ENCODE data around the gene MSRB3. TPM values are rescaled to one million over a fixed set of nuclear protein-coding genes. Genes with fewer than 3 reads are reported as not detected.

MSRB3 gene
- total RNA-seq, 4 donors from 2014 or later, result 2.7 to 54.6 (median 11.1) TPM

DNA sequence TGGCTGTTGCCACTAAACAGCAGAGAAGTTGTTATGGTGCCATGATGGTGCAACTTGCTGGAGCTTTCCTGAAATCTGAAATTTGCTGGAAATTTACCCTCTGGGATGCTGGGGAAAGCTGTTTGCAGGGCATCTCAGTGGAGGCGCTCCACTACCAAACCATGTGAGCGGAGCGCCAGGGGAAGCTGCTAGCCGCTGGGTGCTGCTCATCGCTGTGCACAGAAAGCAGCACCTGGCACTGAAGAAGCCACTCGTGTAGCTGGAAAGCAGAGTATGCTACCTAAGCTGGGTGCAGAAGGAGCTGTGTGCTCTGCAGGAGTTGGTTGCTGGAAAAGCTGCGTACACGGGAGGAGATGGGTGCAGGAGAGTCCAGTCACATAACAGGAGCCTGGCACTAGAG is 53.0 kb downstream of the MSRB3 start:
- TF ChIP-seq POLR2A (IDR thresholded peaks at IDR 0.05), result no peak
- TF ChIP-seq, protein P1, sequence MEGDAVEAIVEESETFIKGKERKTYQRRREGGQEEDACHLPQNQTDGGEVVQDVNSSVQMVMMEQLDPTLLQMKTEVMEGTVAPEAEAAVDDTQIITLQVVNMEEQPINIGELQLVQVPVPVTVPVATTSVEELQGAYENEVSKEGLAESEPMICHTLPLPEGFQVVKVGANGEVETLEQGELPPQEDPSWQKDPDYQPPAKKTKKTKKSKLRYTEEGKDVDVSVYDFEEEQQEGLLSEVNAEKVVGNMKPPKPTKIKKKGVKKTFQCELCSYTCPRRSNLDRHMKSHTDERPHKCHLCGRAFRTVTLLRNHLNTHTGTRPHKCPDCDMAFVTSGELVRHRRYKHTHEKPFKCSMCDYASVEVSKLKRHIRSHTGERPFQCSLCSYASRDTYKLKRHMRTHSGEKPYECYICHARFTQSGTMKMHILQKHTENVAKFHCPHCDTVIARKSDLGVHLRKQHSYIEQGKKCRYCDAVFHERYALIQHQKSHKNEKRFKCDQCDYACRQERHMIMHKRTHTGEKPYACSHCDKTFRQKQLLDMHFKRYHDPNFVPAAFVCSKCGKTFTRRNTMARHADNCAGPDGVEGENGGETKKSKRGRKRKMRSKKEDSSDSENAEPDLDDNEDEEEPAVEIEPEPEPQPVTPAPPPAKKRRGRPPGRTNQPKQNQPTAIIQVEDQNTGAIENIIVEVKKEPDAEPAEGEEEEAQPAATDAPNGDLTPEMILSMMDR (IDR thresholded peaks at IDR 0.05), result no peak
- H3K27ac ChIP-seq, result no peak overlapping the region
- H3K9me3 ChIP-seq, result no peaks in the 10 kb centered on the region
- no peaks in the 10 kb centered on the region for H3K36me3 ChIP-seq
- H3K4me1 ChIP-seq, result peaks cover 0 to 18% (median 0%) of the 10 kb centered on the region in 3 donors
- H3K27me3 ChIP-seq, result no peaks in the 10 kb centered on the region
- intact Hi-C loops (cut with DNase I), result no loop called here
- no peak for DNase-seq
- 84 to 89% methylated on average over 8 of the region's 8 CpGs for WGBS, 2 donors
- no peak overlapping the region for H3K4me3 ChIP-seq

DNA sequence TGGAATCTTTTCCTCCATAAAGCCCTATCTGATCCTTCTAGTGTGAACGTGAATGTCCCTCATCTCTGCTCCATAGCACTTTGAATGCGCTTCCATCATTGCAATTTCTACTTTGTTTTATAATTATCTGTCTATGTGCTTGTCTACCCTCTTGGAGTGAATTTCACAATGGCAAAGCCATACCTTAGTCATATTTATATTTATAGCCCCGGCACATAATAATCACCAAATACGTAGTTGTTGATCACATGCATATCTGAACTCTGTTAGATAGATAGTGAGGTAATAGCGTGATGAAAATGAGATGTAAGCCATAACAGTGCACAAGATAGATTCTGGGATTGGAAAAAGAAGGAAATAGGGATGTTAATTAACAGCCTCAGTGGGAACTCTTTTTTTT is 55.2 kb downstream of the MSRB3 start:
- no peak for TF ChIP-seq POLR2A (IDR thresholded peaks at IDR 0.05)
- TF ChIP-seq, protein P1 (IDR thresholded peaks at IDR 0.05), result no peak
- H3K4me3 ChIP-seq, result no peak overlapping the region
- intact Hi-C loops (cut with DNase I), result no loop called here
- DNase-seq, result no peak
- H3K4me1 ChIP-seq, result peaks cover 0 to 8% (median 0%) of the 10 kb centered on the region in 3 donors
- 91 to 96% methylated on average over 5 of the region's 5 CpGs for WGBS, 2 donors
- H3K27ac ChIP-seq, result no peak overlapping the region
- H3K36me3 ChIP-seq, result no peaks in the 10 kb centered on the region
- H3K9me3 ChIP-seq, result no peaks in the 10 kb centered on the region
- H3K27me3 ChIP-seq, result no peaks in the 10 kb centered on the region

DNA sequence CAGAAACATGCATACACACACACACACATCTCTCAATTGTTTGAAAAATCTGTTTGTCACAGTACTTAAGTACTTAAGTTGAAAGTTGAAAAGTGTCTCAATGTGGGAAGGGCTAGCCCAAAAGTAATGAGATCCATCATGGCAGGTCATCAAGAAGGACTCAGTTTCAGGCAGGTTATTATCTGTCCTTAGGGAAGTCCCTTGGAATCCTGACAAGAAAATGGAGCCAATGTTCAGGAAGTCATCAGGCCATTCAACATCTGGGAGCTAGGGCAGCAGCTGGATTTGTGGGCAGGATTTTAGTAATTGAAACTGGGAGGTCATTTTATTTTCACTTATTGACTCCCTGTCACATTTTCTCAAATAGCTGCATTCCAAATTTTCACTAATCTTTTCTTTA is 56.0 kb downstream of the MSRB3 start:
- H3K27ac ChIP-seq, result no peak overlapping the region
- H3K4me3 ChIP-seq, result no peak overlapping the region
- no peak for TF ChIP-seq POLR2A (IDR thresholded peaks at IDR 0.05)
- TF ChIP-seq, protein P1 (IDR thresholded peaks at IDR 0.05), result no peak
- no peaks in the 10 kb centered on the region for H3K27me3 ChIP-seq
- H3K9me3 ChIP-seq, result no peaks in the 10 kb centered on the region
- DNase-seq, result no peak
- intact Hi-C loops (cut with DNase I), result no loop called here
- peaks cover 0 to 8% (median 0%) of the 10 kb centered on the region in 3 donors for H3K4me1 ChIP-seq
- H3K36me3 ChIP-seq, result no peaks in the 10 kb centered on the region

DNA sequence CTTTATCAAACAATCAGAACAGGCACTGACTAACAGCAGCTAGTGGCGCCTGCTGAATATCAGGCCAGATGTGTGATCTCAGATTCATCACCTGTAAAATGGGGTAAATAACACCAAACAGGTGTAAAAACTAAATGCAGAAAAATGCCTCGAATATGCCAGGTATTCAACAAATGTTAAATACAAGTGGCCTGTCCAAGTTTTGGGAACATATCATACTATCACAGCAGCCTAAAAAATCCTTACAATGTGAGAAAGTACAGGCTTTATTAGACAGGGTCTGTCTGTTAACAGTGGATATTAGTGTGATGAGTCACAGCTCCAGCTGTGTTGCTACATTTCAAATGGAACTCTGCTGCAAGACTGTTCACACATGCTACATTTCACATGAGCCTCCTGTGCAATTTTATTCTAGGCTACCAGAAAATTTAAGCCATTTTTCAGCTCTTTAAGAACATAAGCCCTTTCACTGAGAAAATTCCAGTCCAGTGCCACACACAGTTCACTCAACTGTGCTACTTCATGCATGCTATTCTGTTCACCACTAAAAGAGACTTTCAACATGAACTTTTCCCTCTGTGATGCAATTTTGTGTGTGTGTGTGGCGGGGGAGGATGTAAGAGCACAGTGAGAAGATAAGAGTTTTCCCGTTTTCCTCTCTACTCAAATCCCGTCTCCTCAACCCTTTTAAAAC is 56.7 kb downstream of the MSRB3 start:
- 56 to 62% methylated on average over 5 of the region's 5 CpGs for WGBS, 2 donors
- peak overlapping the region in 1 of 4 donors; percentile 14 for H3K27ac ChIP-seq
- no peaks in the 10 kb centered on the region for H3K36me3 ChIP-seq
- H3K4me3 ChIP-seq, result no peak overlapping the region
- H3K4me1 ChIP-seq, result peaks cover 0 to 8% (median 0%) of the 10 kb centered on the region in 3 donors
- H3K9me3 ChIP-seq, result no peaks in the 10 kb centered on the region
- intact Hi-C loops (cut with DNase I), result no loop called here
- H3K27me3 ChIP-seq, result no peaks in the 10 kb centered on the region
- TF ChIP-seq, protein P1 (IDR thresholded peaks at IDR 0.05), result no peak
- no peak for TF ChIP-seq POLR2A (IDR thresholded peaks at IDR 0.05)
- no peak for DNase-seq

DNA sequence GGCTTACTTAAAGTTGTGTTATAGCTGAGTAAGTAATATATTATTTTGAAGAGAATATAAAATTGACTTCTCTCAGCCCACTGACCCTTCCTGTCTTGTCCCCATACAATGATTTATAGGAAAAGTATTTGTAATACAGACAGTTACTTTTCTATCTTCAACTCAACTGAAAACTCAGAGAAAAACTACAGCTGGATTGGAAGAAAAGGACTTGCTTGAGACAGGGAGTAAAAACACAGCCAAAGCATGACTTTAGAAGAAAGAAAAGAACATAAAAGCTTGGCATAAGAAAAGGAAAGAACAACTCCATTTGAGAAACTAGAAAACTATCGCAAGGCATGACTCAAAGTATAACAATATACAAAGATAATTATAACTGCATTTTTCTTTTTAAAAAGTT is 57.5 kb downstream of the MSRB3 start:
- intact Hi-C loops (cut with DNase I), result no loop called here
- DNase-seq, result no peak
- H3K4me1 ChIP-seq, result peaks cover 0 to 8% (median 0%) of the 10 kb centered on the region in 3 donors
- no peak overlapping the region for H3K4me3 ChIP-seq
- no peaks in the 10 kb centered on the region for H3K36me3 ChIP-seq
- 74 to 89% methylated on average over 1 of the region's 1 CpG for WGBS, 2 donors
- no peaks in the 10 kb centered on the region for H3K27me3 ChIP-seq
- peak overlapping the region in 1 of 4 donors; percentile 14 for H3K27ac ChIP-seq
- TF ChIP-seq, protein P1 (IDR thresholded peaks at IDR 0.05), result no peak
- no peak for TF ChIP-seq POLR2A (IDR thresholded peaks at IDR 0.05)
- no peaks in the 10 kb centered on the region for H3K9me3 ChIP-seq

Measured in esophagus squamous epithelium (tissue), 5 donors.